G401.6 (cell line): ENCODE data around the gene RIN3.

ENCODE experiments used
- FAIRE-seq: peaks from 2 replicates; lab custom pipeline; 2012; peaks lifted over from hg19 to GRCh38; lab: Jason Lieb, UNC

RIN3 gene

GRCh38 chr14:92487513-92488133 lies 26.0 kb upstream of the RIN3 start:
- FAIRE-seq: no peak

- no peak for FAIRE-seq
Measured at GRCh38 chr14:92489394-92490238, 24.0 kb upstream of the RIN3 start.

GRCh38 chr14:92490239-92490959 lies 23.2 kb upstream of the RIN3 start:
- FAIRE-seq: no peak

- no peak for FAIRE-seq
Measured at GRCh38 chr14:92491782-92492181, 21.8 kb upstream of the RIN3 start.

GRCh38 chr14:92492258-92492657 lies 21.3 kb upstream of the RIN3 start:
- FAIRE-seq: no peak

DNA sequence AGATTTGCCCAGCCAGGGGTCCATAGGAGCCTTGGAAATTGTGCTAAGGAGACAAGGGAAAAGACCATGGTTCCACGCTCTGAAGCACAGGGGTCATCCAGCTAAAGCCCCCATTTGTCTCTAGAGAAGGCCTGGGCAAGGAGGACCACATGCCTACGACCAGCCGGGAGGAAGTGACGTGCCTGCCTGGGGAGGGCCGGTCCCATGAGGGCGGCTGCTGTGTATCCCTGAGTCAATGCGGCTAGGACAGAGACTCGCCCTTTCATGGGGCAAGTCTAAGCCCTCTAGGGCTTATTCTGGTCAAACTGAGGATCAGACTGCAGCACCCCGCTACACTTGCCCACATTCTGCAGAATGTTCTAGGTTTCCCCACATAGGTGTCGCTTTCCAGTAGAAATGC lies 20.6 kb upstream of the RIN3 start:
- no peak for FAIRE-seq

- FAIRE-seq: no peak
Measured at GRCh38 chr14:92493492-92493891, 20.1 kb upstream of the RIN3 start.

- no peak for FAIRE-seq
Measured at GRCh38 chr14:92494512-92494911, 19.1 kb upstream of the RIN3 start.

GRCh38 chr14:92495027-92495426 lies 18.6 kb upstream of the RIN3 start:
- no peak for FAIRE-seq

DNA sequence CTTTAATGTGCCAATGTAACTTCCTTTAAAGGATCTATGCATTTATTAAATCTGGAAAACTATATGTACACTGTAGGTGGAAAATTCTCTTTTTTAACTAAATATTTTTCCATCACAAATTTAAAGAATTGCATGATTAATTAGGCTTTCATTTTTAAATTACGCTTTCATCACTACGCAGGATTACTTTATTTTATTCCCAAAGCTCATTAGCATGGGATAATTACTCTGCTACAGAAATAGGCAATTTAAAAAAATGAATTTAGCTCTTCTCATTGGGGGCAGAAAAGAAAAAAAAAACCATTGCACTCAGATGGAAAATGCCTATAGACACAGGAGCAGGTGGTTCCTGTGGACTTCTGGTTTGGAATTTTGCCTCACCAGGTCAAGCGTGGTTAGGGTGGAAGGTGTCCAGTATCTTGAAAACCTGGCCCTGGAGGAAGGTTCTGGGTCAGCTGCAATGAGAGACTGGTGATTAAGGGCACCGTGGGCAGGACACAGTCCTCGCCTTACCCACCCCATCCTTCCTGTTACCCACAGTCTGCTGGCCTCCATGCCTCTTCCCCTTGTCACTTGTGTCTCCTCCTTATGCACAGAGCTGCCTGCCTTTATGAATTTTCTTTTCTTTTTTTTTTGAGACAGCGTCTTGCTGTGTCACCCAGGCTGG lies 17.3 kb upstream of the RIN3 start:
- no peak for FAIRE-seq

- FAIRE-seq: no peak
Measured at GRCh38 chr14:92497391-92497790, 16.2 kb upstream of the RIN3 start.

GRCh38 chr14:92499234-92499633 lies 14.3 kb upstream of the RIN3 start:
- no peak for FAIRE-seq

- no peak for FAIRE-seq
Measured at GRCh38 chr14:92500491-92500941, 13.1 kb upstream of the RIN3 start.

DNA sequence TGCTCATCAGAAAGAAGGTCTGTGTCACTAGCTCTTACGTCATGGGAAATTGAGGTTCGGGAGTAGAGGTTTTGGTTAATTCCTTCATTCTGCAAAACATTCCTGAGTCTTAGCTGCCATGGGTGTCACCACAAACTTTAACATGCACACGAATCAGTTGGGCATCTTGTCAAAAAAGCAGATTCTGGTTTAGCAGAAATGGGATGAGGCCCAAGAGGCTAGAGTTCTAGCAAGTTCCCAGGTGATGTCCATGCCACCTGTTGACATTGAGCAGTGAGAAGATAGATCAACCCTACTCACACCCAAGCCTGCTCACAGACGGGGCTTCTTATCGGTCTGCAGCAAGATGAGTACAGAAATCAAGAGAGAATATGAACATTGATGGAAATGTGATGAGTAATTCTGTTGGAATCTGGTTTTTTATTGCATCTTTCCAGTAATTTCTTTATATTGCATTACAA lies 11.7 kb upstream of the RIN3 start:
- no peak for FAIRE-seq

DNA sequence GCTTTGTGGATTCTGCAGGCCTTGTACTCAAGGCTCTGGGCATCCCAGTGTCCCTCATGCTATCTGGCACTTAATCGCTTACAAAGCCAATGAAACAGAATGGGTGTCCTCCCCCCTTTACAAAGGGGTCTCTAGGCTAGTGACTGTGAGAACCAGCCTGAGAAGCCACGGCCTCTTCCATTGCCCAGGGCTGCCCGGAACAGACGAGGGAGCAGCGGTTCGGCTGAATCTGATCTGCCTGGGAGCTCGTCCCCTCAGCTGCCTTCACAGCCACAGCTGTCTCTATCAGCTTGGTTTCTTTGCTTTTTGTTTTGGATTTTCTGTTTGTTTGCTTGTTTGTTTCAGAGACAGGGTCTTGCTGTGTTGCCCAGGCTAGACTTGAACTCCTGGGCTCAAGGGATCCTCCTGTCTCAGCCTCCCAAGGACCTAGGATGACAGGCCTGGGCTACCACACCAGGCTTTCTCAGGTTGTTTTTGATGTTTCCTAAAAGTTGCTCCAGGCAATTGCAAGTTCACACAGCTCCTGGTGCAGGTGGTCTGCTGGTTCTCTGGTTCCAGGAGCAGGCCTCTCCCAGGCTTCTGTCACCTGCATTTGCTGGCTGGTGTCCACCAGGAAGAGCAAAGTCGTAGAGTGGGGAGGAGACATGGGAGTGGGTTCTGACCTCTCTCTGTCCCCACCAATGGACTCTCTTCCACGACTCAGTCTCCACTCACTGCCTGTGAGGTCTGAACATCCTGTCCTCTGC lies 10.9 kb upstream of the RIN3 start:
- FAIRE-seq: no peak

DNA sequence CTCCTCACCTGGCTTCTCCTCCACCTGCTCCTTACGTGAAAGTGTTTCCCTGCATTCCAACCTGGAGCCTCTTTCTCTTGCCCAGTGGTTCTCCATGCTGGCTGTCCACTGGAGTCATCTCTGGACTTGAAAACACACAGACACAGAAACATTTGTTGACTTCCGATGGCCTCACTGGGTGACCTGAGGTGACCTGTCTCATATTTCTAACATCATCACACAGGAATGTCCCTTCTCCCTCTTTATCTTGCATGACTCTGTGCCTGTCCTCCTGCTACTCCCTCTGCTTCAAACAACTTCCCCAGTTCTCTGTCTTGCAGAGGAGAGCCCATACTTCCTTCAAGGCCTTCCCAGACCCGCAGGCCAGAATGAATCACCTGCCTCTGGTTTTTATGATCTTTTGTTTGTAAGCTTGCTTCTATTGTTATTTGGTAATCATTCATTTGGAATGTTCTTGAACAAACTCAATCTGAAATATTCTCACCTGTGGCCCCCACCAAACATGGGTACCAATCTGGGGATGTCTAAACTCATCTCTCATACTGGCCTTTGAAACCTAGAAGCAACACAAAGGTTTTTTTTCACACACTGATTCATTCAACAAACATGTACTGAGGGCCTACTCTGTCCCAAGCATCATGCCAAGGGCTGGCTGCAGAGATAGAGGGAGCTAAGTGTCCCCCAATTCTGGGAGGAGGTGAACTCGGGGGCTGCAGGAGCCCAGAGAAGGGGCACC lies 9.7 kb upstream of the RIN3 start:
- no peak for FAIRE-seq

DNA sequence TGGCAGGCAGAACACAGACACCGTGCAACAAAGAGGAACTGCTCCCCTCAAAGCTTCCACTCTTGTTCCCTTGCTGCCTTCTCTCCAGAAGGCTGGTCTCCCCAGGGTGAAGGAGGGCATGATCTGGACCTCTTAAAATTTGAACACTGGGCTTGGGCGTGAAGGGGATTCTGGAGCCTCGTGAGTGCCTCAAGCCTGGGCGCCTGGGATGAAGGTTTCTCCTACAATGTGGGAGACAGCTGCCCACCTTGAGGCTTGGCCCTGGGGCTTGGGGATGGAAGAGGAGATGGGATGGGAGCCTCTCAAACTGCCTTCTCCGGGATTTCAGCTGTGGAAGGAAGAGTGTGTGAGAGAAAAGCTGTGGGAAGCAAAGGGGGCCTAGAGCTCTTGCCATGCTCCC lies 7.8 kb upstream of the RIN3 start:
- FAIRE-seq: no peak

- FAIRE-seq: no peak
Measured at GRCh38 chr14:92506231-92506630, 7.3 kb upstream of the RIN3 start.

DNA sequence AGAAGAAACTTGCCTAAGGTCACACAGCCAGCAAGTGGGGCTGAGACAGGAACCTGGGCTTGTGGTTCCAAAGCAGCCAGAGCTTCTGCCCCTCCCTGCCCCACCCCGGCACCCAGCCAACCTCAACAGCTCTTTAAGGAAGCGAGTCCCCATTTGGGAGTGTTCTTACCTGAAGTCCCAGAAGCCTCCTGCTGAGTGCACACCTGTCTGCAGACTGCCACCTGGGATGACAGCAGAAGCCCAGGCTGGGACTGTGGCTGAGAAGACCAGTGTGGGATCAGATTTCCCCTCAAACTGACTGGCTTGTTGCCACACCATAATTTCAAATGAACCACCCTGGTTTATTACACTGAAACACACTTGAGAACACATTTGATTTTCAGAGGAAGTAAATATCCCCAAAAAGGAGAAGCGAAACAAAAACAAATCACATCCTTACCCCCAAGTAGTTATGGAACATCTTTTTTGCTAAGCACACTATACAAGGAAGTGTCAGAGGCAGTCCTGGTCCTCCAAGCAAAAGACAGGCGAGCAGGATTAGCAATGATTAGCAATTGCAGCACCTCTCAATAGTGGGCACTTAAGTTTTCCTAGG lies 6.3 kb upstream of the RIN3 start:
- FAIRE-seq: no peak

- FAIRE-seq: no peak
Measured at GRCh38 chr14:92510972-92511371, 2.6 kb upstream of the RIN3 start.
